GM23338 (cell line): Measurements from ENCODE around the gene APOH. TPM values are rescaled to one million over a fixed set of nuclear protein-coding genes. Genes with fewer than 3 reads are reported as not detected.
A peak's percentile ranks its signal among the peaks of the same experiment; 100 is the strongest.

Experiments used
- ATAC-seq: fragments of 200-7000 bp; cut with Tn5 transposase; 3 replicates; pipeline ENCODE4 v1.9.1; 2020
- DNase-seq: peaks from one replicate; pipeline ENCODE4 v3.0.0-alpha.2; 2015; ENCODE audit warnings: low spot score
- H2AFZ ChIP-seq: fragments of 200-600 bp; sonication (generic); 2 replicates; pipeline ENCODE4 v1.8.0; 2016; ENCODE audit warnings: antibody characterized with exemption, mild to moderate bottlenecking, moderate library complexity
- H3F3A ChIP-seq: fragments of 200-600 bp; sonication (generic); replicated peaks from 2 replicates; pipeline ENCODE4 v1.8.0; 2017; ENCODE audit warnings: antibody characterized with exemption, mixed run types, low read depth
- H3K27ac ChIP-seq: fragments of 200-600 bp; sonication (generic); 2 replicates; pipeline ENCODE4 v1.6.1; 2016; ENCODE audit warnings: low read depth
- H3K27me3 ChIP-seq: fragments of 200-600 bp; sonication (generic); 2 replicates; pipeline ENCODE4 v1.8.0; 2016; ENCODE audit warnings: mild to moderate bottlenecking, mixed run types, moderate library complexity; ENCODE audit not compliant: insufficient read depth
- H3K36me3 ChIP-seq: fragments of 200-600 bp; sonication (generic); 2 replicates; pipeline ENCODE4 v1.8.0; 2016; ENCODE audit warnings: mild to moderate bottlenecking; ENCODE audit not compliant: insufficient read depth
- H3K4me1 ChIP-seq: fragments of 200-600 bp; sonication (generic); 2 replicates; pipeline ENCODE4 v1.8.0; 2016; ENCODE audit warnings: mild to moderate bottlenecking, moderate library complexity; ENCODE audit not compliant: insufficient read depth
- H3K4me2 ChIP-seq: fragments of 200-600 bp; sonication (generic); 2 replicates; pipeline ENCODE4 v1.7.1; 2017; ENCODE audit warnings: mixed run types
- H3K4me3 ChIP-seq: fragments of 200-600 bp; sonication (generic); 2 replicates; pipeline ENCODE4 v1.6.1; 2016; ENCODE audit warnings: mixed run types
- H3K79me2 ChIP-seq: fragments of 200-600 bp; sonication (generic); replicated peaks from 2 replicates; pipeline ENCODE4 v1.8.0; 2017; ENCODE audit warnings: mild to moderate bottlenecking; ENCODE audit not compliant: insufficient read depth
- H3K9me2 ChIP-seq: fragments of 200-600 bp; sonication (generic); 2 replicates; pipeline ENCODE4 v1.8.0; 2017; ENCODE audit not compliant: insufficient read depth
- H4K20me1 ChIP-seq: fragments of 200-600 bp; sonication (generic); replicated peaks from 2 replicates; pipeline ENCODE4 v1.8.0; 2017; ENCODE audit warnings: mild to moderate bottlenecking; ENCODE audit not compliant: insufficient read depth
- H3K27ac Mint-ChIP-seq: 2 replicates; pipeline ENCODE4 v1.8.0; 2020; ENCODE audit warnings: inconsistent platforms, mild to moderate bottlenecking, moderate library complexity, mixed read lengths
- H3K27me3 Mint-ChIP-seq: 3 replicates; pipeline ENCODE4 v1.8.0; 2022; ENCODE audit warnings: low read depth, mild to moderate bottlenecking, moderate library complexity, mixed read lengths, inconsistent platforms; ENCODE audit not compliant: insufficient read depth, poor library complexity
- H3K36me3 Mint-ChIP-seq: 3 replicates; pipeline ENCODE4 v1.8.0; 2021; ENCODE audit warnings: low read depth, mild to moderate bottlenecking, inconsistent platforms, moderate library complexity, mixed read lengths
- H3K4me1 Mint-ChIP-seq: 3 replicates; pipeline ENCODE4 v1.8.0; 2020; ENCODE audit warnings: mild to moderate bottlenecking, inconsistent platforms, mixed read lengths
- H3K4me3 Mint-ChIP-seq: 3 replicates; pipeline ENCODE4 v1.8.0; 2021; ENCODE audit warnings: moderate library complexity, mild to moderate bottlenecking, inconsistent platforms, mixed read lengths
- H3K9me3 Mint-ChIP-seq: 3 replicates; pipeline ENCODE4 v1.8.0; 2020; ENCODE audit warnings: moderate library complexity, mild to moderate bottlenecking, inconsistent platforms, mixed read lengths
- JUNB ChIP-seq: IDR thresholded peaks from one replicate; pipeline ENCODE4 v1.6.1; 2016; ENCODE audit warnings: antibody characterized with exemption; ENCODE audit not compliant: unreplicated experiment
- NANOG ChIP-seq: IDR thresholded peaks from 2 replicates; pipeline ENCODE4 v1.6.1; 2016; ENCODE audit warnings: antibody characterized with exemption, borderline replicate concordance
- ZNF331 ChIP-seq: fragments of 250-450 bp; sonication (Bioruptor Pico); IDR thresholded peaks from 2 replicates; pipeline ENCODE4 v1.5.0; 2020; ENCODE audit warnings: low read depth, mild to moderate bottlenecking, moderate library complexity
- polyA plus RNA-seq: library from polyadenylated mRNA; unstranded; fragments of >200 nt; fragmentation: Nextera tagmentation; extraction: Ambion mirVana; gene quantifications from 2 replicates; pipeline ENCODE4 v1.2.1, GENCODE V29; 2016
- total RNA-seq: library from RNA; depleted of rRNA; stranded (reverse); fragments of >200 nt; shearing (Covaris generic); gene quantifications from 2 replicates; pipeline ENCODE4 v1.2.3, GENCODE V29; 2014
- TF ChIP-seq, protein P1 (sequence below): IDR thresholded peaks from 2 replicates; pipeline ENCODE4 v1.6.1; 2016; ENCODE audit warnings: antibody characterized with exemption
- TF ChIP-seq, protein P2 (sequence below): fragments of 250-450 bp; sonication (Bioruptor Pico); IDR thresholded peaks from 2 replicates; pipeline ENCODE4 v1.5.0; 2020; ENCODE audit warnings: mild to moderate bottlenecking, moderate library complexity
- TF ChIP-seq, protein P3 (sequence below), 2 experiments: fragments of 200-600 bp in 1 of 2; sonication (generic) in 1 of 2; conservative IDR thresholded peaks; 2 replicates each; pipeline versions ENCODE4 v1.5.1 to v1.6.1; 2016 to 2017; ENCODE audit warnings: antibody characterized with exemption in 2 of 2, low read depth in 2 of 2, mild to moderate bottlenecking in 2 of 2, moderate library complexity in 1 of 2
- TF ChIP-seq, protein P4 (sequence below): IDR thresholded peaks from one replicate; pipeline ENCODE4 v1.6.1; 2018; ENCODE audit warnings: antibody characterized with exemption; ENCODE audit not compliant: unreplicated experiment

The APOH gene
- total and polyA plus RNA-seq, 2 experiments from 2014 or later: not detected

DNA sequence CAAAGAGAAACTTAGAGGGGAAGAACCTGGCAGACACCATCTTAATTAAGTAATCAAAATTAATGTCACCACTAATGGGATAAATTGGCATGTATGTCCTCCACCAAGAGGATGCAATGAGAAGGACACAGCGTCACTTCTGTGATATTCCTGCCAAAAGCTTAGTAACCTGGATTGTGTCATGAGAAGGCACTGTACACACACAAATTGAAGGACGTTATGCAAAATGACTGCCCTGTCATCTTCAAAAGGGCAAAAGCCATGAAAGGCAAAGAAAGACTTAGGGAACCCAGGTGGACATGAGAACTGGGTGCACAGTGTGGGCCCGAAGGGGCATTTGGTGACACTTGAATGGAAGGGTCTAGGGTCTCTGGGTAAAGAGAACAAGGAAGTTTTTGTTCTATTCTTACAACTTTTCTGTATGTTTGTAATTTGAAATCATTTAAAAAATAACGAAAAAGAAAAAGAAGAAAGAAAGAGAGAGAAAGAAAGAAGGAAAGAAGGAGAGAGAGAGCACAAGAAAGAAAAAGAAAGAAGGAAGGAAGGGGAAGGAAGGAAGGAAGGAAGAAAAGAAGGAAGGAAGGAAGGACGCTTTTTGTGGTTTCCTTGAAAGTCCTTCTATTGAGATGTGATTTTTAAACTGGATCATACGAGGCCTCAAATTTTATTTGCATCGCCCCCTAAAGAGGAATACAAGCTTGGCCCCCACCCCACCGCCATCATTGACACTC is 4.0 kb upstream of the APOH start:
- Mint-ChIP-seq H3K4me3 (no peak overlapping the region), H3K27ac (no peak overlapping the region), H3K27me3 (peaks cover 5% of the 10 kb centered on the region), H3K9me3 (no peaks in the 10 kb centered on the region), H3K4me1 (no peaks in the 10 kb centered on the region), H3K36me3 (no peaks in the 10 kb centered on the region)
- ATAC-seq (no peak), DNase-seq (no peak)
- no peaks in the 10 kb centered on the region for H3F3A ChIP-seq
- no peak overlapping the region for H3K4me3 ChIP-seq
- no peaks in the 10 kb centered on the region for H4K20me1 ChIP-seq
- H3K36me3 ChIP-seq: no peaks in the 10 kb centered on the region
- no peak overlapping the region for H3K27ac ChIP-seq
- H3K4me1 ChIP-seq: no peaks in the 10 kb centered on the region
- H3K9me2 ChIP-seq: peaks cover 10% of the 10 kb centered on the region; the same call in 1 of the 2 replicates
- peak overlapping the region; percentile 63; the same call in 1 of the 2 replicates for H2AFZ ChIP-seq
- H3K79me2 ChIP-seq: no peaks in the 10 kb centered on the region
- H3K27me3 ChIP-seq: no peaks in the 10 kb centered on the region
- TF ChIP-seq, protein P1, sequence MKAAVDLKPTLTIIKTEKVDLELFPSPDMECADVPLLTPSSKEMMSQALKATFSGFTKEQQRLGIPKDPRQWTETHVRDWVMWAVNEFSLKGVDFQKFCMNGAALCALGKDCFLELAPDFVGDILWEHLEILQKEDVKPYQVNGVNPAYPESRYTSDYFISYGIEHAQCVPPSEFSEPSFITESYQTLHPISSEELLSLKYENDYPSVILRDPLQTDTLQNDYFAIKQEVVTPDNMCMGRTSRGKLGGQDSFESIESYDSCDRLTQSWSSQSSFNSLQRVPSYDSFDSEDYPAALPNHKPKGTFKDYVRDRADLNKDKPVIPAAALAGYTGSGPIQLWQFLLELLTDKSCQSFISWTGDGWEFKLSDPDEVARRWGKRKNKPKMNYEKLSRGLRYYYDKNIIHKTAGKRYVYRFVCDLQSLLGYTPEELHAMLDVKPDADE: no peak
- TF ChIP-seq JUNB (no peak), NANOG (no peak), ZNF331 (CRISPR knock-in tag) (no peak)
- TF ChIP-seq, protein P2, sequence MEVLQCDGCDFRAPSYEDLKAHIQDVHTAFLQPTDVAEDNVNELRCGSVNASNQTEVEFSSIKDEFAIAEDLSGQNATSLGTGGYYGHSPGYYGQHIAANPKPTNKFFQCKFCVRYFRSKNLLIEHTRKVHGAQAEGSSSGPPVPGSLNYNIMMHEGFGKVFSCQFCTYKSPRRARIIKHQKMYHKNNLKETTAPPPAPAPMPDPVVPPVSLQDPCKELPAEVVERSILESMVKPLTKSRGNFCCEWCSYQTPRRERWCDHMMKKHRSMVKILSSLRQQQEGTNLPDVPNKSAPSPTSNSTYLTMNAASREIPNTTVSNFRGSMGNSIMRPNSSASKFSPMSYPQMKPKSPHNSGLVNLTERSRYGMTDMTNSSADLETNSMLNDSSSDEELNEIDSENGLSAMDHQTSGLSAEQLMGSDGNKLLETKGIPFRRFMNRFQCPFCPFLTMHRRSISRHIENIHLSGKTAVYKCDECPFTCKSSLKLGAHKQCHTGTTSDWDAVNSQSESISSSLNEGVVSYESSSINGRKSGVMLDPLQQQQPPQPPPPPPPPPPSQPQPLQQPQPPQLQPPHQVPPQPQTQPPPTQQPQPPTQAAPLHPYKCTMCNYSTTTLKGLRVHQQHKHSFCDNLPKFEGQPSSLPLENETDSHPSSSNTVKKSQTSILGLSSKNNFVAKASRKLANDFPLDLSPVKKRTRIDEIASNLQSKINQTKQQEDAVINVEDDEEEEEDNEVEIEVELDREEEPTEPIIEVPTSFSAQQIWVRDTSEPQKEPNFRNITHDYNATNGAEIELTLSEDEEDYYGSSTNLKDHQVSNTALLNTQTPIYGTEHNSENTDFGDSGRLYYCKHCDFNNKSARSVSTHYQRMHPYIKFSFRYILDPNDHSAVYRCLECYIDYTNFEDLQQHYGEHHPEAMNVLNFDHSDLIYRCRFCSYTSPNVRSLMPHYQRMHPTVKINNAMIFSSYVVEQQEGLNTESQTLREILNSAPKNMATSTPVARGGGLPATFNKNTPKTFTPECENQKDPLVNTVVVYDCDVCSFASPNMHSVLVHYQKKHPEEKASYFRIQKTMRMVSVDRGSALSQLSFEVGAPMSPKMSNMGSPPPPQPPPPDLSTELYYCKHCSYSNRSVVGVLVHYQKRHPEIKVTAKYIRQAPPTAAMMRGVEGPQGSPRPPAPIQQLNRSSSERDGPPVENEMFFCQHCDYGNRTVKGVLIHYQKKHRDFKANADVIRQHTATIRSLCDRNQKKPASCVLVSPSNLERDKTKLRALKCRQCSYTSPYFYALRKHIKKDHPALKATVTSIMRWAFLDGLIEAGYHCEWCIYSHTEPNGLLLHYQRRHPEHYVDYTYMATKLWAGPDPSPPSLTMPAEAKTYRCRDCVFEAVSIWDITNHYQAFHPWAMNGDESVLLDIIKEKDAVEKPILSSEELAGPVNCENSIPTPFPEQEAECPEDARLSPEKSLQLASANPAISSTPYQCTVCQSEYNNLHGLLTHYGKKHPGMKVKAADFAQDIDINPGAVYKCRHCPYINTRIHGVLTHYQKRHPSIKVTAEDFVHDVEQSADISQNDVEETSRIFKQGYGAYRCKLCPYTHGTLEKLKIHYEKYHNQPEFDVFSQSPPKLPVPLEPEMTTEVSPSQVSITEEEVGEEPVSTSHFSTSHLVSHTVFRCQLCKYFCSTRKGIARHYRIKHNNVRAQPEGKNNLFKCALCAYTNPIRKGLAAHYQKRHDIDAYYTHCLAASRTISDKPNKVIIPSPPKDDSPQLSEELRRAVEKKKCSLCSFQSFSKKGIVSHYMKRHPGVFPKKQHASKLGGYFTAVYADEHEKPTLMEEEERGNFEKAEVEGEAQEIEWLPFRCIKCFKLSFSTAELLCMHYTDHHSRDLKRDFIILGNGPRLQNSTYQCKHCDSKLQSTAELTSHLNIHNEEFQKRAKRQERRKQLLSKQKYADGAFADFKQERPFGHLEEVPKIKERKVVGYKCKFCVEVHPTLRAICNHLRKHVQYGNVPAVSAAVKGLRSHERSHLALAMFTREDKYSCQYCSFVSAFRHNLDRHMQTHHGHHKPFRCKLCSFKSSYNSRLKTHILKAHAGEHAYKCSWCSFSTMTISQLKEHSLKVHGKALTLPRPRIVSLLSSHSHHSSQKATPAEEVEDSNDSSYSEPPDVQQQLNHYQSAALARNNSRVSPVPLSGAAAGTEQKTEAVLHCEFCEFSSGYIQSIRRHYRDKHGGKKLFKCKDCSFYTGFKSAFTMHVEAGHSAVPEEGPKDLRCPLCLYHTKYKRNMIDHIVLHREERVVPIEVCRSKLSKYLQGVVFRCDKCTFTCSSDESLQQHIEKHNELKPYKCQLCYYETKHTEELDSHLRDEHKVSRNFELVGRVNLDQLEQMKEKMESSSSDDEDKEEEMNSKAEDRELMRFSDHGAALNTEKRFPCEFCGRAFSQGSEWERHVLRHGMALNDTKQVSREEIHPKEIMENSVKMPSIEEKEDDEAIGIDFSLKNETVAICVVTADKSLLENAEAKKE (CRISPR knock-in tag): no peak
- TF ChIP-seq, protein P3, sequence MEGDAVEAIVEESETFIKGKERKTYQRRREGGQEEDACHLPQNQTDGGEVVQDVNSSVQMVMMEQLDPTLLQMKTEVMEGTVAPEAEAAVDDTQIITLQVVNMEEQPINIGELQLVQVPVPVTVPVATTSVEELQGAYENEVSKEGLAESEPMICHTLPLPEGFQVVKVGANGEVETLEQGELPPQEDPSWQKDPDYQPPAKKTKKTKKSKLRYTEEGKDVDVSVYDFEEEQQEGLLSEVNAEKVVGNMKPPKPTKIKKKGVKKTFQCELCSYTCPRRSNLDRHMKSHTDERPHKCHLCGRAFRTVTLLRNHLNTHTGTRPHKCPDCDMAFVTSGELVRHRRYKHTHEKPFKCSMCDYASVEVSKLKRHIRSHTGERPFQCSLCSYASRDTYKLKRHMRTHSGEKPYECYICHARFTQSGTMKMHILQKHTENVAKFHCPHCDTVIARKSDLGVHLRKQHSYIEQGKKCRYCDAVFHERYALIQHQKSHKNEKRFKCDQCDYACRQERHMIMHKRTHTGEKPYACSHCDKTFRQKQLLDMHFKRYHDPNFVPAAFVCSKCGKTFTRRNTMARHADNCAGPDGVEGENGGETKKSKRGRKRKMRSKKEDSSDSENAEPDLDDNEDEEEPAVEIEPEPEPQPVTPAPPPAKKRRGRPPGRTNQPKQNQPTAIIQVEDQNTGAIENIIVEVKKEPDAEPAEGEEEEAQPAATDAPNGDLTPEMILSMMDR (conservative IDR thresholded peaks at IDR 0.05; ENCODE audit: low read depth in 2 of 2): no peak
- TF ChIP-seq, protein P4, sequence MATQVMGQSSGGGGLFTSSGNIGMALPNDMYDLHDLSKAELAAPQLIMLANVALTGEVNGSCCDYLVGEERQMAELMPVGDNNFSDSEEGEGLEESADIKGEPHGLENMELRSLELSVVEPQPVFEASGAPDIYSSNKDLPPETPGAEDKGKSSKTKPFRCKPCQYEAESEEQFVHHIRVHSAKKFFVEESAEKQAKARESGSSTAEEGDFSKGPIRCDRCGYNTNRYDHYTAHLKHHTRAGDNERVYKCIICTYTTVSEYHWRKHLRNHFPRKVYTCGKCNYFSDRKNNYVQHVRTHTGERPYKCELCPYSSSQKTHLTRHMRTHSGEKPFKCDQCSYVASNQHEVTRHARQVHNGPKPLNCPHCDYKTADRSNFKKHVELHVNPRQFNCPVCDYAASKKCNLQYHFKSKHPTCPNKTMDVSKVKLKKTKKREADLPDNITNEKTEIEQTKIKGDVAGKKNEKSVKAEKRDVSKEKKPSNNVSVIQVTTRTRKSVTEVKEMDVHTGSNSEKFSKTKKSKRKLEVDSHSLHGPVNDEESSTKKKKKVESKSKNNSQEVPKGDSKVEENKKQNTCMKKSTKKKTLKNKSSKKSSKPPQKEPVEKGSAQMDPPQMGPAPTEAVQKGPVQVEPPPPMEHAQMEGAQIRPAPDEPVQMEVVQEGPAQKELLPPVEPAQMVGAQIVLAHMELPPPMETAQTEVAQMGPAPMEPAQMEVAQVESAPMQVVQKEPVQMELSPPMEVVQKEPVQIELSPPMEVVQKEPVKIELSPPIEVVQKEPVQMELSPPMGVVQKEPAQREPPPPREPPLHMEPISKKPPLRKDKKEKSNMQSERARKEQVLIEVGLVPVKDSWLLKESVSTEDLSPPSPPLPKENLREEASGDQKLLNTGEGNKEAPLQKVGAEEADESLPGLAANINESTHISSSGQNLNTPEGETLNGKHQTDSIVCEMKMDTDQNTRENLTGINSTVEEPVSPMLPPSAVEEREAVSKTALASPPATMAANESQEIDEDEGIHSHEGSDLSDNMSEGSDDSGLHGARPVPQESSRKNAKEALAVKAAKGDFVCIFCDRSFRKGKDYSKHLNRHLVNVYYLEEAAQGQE: no peak
- no peak overlapping the region for H3K4me2 ChIP-seq
